ENCODE results near the gene BMS1. TPM values are rescaled to one million over a fixed set of nuclear protein-coding genes. Genes with fewer than 3 reads are reported as not detected.

The BMS1 gene
- total and polyA plus RNA-seq, 2 of the 4 experiments (the other 2 are of a cell fraction) = 7.5 to 22.9 TPM

- H3K18ac ChIP-seq (ENCODE audit: low read depth, low read length) = no peak overlapping the region
- ATAC-seq (ENCODE audit: low read depth) (no peak), DNase-seq (peak; percentile 3)
- dilution Hi-C loops (cut with HindIII; ENCODE audit: low sequenced_read_pairs, unreplicated experiment) = no loop called here
- H2AFZ ChIP-seq (replicated peaks; ENCODE audit: low read length, poor library complexity) = no peak overlapping the region
- no peak overlapping the region for H3K4me3 ChIP-seq (ENCODE audit: insufficient read depth, low read depth, low read length)
- H3K23ac ChIP-seq (ENCODE audit: low read depth, low read length) = no peak overlapping the region
- H3K79me1 ChIP-seq (ENCODE audit: low read depth in 1 of 2, low read length in 2 of 2) = no peaks in the 10 kb centered on the region
- H3K9ac ChIP-seq (ENCODE audit: low read depth, low read length) = no peak overlapping the region
- intact Hi-C loops (cut with micrococcal nuclease) = no loop called here
- no peaks in the 10 kb centered on the region; the same call in 1 of the 2 replicates for H3K27me3 ChIP-seq (ENCODE audit: control insufficient read depth, insufficient read depth, low read length)
- WGBS, 2 experiments (ENCODE audit: extremely low coverage in 2 of 2, insufficient read length in 1 of 2) = no CpG with 5 or more reads among the region's 4 CpGs
- H3K4ac ChIP-seq (ENCODE audit: low read depth, low read length) = no peak overlapping the region
- H4K20me1 ChIP-seq (ENCODE audit: insufficient read depth, low read length) = no peaks in the 10 kb centered on the region
- no peak overlapping the region for H3K56ac ChIP-seq (ENCODE audit: extremely low read depth, insufficient read depth, low read length)
- no peak overlapping the region for H4K91ac ChIP-seq (ENCODE audit: insufficient read depth, low read depth, low read length)
- no peaks in the 10 kb centered on the region for H3K36me3 ChIP-seq (ENCODE audit: control insufficient read depth, insufficient read depth, low read length)
- H4K5ac ChIP-seq (ENCODE audit: low read depth, low read length) = no peak overlapping the region
- H2BK120ac ChIP-seq (ENCODE audit: low read depth, low read length) = no peak overlapping the region
- no peak overlapping the region for H3K27ac ChIP-seq (ENCODE audit: insufficient read depth, low read length)
- no peak for TF ChIP-seq BHLHE40 (IDR thresholded peaks at IDR 0.05; ENCODE audit: low read depth, low read length)
- TF ChIP-seq NFE2L2 (IDR thresholded peaks at IDR 0.05; ENCODE audit: low read depth, low read length) = no peak
- no peak for TF ChIP-seq FOS (IDR thresholded peaks at IDR 0.05; ENCODE audit: low read depth, low read length)
- H3K4me2 ChIP-seq (ENCODE audit: low read depth, low read length) = no peak overlapping the region
- BruUV-seq (replicated peaks) = no TSS peak
- no peak overlapping the region for H2AK9ac ChIP-seq (replicated peaks; ENCODE audit: low read depth, low read length, poor library complexity)
- no peak overlapping the region for H4K8ac ChIP-seq (ENCODE audit: low read depth in 2 of 2, low read length in 2 of 2)
- no peak overlapping the region for H2AK5ac ChIP-seq (ENCODE audit: low read depth, low read length)
- H2BK5ac ChIP-seq (ENCODE audit: low read depth, low read length, poor library complexity, severe bottlenecking) = no peak overlapping the region
- no peaks in the 10 kb centered on the region for H3K9me3 ChIP-seq (ENCODE audit: control insufficient read depth, insufficient read depth, low read length)
- no peak overlapping the region for H2BK20ac ChIP-seq (ENCODE audit: low read depth, low read length)
- H3K14ac ChIP-seq (replicated peaks; ENCODE audit: low read depth, low read length) = no peak overlapping the region
- CTCF ChIA-PET = no interaction called here
- no peaks in the 10 kb centered on the region for H3K4me1 ChIP-seq (ENCODE audit: control insufficient read depth, insufficient read depth, low read length)
- H2BK15ac ChIP-seq (ENCODE audit: low read depth, low read length) = no peak overlapping the region
- H3K9me1 ChIP-seq (ENCODE audit: insufficient read depth, low read length) = no peaks in the 10 kb centered on the region
- POLR2A ChIA-PET (ENCODE audit: unreplicated experiment) = no interaction called here
- in situ Hi-C loops (cut with MboI; ENCODE audit: low sequenced_read_pairs) = no loop called here
Observed at GRCh38 chr10:42850931-42851330, 68.3 kb downstream of the BMS1 start.

All from IMR-90 (cell line).